Measurements from ENCODE around the gene DNAJC3.

The DNAJC3 gene

DNA sequence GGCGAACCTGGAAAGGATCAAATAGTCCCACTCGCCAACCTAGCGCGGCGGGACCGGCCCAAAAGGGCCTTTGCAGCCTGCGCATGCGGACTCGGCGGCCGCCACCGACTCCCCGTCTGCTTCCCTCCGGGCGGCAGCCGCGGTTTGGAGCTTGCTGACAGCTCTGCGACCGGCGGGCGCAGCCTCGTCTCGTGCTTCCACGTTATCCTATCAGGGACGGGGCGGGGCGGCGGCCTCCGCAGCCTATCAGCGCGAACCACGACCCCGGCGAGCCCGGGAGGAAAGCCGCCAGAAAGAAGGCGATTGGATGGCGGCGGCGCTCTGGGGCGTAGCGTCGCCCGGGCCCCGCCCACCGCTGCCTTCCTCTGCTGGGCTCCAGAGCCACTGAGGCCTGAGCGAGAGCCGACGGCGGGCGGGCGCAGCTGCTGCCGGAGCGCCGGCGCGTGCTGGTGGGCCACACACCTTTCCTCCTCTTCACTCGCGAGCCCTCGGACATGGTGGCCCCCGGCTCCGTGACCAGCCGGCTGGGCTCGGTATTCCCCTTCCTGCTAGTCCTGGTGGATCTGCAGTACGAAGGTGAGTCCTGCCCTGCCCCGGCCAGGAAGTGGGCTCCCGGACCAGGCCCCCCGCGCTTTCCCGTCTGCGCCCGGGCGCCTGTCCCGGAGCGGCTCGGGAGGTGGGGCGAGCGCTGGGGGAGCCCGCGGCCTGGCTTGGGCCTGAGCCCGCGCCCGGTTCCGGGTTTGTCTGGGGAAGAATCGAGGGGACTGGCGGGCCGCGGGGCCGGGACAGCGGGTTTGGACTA lies at the start of gene DNAJC3:
TSS of gene DNAJC3 (plus strand) at position 378 of the 802 bp plus-strand sequence. CDS start at position 495, 117 bp downstream.
- peak within 1 kb of the TSS; percentile 95 for H3K27ac ChIP-seq
- no peak for TF ChIP-seq Cebpa-rat (IDR thresholded peaks at IDR 0.05)
- H3K9me3 ChIP-seq = peaks cover 29% of the 10 kb centered on the region
- peak within 1 kb of the TSS; percentile 90 for H3K4me2 ChIP-seq
- peaks cover 23% of the 10 kb centered on the region; the same call in 1 of the 2 replicates for H4K20me1 ChIP-seq
- peaks cover 27% of the 10 kb centered on the region for H3K4me1 ChIP-seq
- H3K4me3 ChIP-seq = peak within 1 kb of the TSS; percentile 96
- H3K27me3 ChIP-seq = no peaks in the 10 kb centered on the region
- H3K9ac ChIP-seq = peak within 1 kb of the TSS; percentile 97
- peaks cover 10% of the 10 kb centered on the region for H3K36me3 ChIP-seq

DNA sequence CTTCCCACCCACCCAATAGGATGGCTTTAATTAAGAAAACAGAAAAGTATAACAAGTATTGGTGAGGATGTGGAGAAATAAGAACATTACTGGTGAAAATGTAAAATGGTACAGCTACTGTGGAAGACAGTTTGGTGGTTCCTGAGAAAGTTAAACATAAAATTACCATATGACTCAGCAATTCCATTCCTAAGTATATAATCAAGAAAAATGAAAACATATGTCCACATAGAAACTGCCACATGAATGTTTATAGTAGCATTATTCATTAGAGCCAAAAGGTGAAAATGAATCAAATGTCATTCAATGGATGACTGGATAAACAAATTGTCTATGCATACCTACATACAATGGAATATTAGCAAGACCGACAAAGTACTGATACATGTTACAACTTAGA lies 49.3 kb upstream of the DNAJC3 start:
- Histone ChIP-seq H3K27me3 (no peaks in the 10 kb centered on the region), H3K4me3 (no peak overlapping the region), H4K20me1 (no peaks in the 10 kb centered on the region), H3K27ac (no peak overlapping the region), H3K4me1 (no peaks in the 10 kb centered on the region), H3K4me2 (no peak overlapping the region), H3K9me3 (no peaks in the 10 kb centered on the region), H3K9ac (no peak overlapping the region), H3K36me3 (no peaks in the 10 kb centered on the region)
- TF ChIP-seq Cebpa-rat (IDR thresholded peaks at IDR 0.05) = no peak

DNA sequence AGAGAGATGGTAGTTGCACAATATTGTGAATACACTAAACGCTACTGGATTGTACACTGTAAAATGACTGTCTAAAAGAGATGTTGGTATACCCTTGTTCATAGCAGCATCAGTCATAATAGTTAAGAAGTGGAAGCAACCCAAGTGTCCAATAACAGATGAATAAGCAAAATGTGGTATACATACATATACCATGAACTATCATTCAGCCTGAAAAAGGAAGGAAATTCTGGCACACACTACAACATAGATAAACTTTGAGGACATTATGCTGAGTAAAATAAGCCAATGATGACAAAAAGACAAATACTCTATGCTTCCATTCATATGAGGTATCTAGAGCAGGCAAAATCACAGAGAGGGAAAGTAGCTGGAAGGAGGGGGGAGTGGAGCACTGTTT lies 48.5 kb upstream of the DNAJC3 start:
- no peak overlapping the region for H3K27ac ChIP-seq
- no peaks in the 10 kb centered on the region for H3K36me3 ChIP-seq
- TF ChIP-seq Cebpa-rat (IDR thresholded peaks at IDR 0.05) = no peak
- H3K27me3 ChIP-seq = no peaks in the 10 kb centered on the region
- no peak overlapping the region for H3K4me2 ChIP-seq
- no peaks in the 10 kb centered on the region for H3K4me1 ChIP-seq
- H3K9ac ChIP-seq = no peak overlapping the region
- H4K20me1 ChIP-seq = no peaks in the 10 kb centered on the region
- H3K9me3 ChIP-seq = no peaks in the 10 kb centered on the region
- no peak overlapping the region for H3K4me3 ChIP-seq

DNA sequence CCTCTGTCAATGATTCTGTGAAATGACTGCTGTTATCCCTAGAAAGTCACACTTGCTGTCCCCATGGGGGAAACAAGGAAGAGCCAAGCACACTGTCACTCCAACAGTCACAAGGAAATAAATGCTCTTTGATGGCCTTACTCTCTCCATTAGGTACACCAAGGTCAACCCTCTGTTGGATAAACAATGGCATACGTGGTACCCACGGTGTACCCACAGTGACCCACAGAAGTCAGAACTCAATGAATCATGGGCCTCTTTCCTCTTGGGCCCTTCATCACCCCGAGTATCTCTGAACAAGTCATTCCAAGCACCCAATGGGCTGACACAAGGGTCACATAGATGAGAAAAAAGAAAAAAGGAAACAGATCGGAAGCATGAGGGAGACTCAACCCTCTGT lies 47.9 kb upstream of the DNAJC3 start:
- H3K27ac ChIP-seq = no peak overlapping the region
- H3K9me3 ChIP-seq = no peaks in the 10 kb centered on the region
- H3K36me3 ChIP-seq = no peaks in the 10 kb centered on the region
- H3K9ac ChIP-seq = no peak overlapping the region
- no peaks in the 10 kb centered on the region for H4K20me1 ChIP-seq
- TF ChIP-seq Cebpa-rat (IDR thresholded peaks at IDR 0.05) = no peak
- H3K4me1 ChIP-seq = no peaks in the 10 kb centered on the region
- no peak overlapping the region for H3K4me2 ChIP-seq
- H3K27me3 ChIP-seq = no peaks in the 10 kb centered on the region
- H3K4me3 ChIP-seq = no peak overlapping the region

GRCh38 chr13:95630593-95630992 lies 46.3 kb upstream of the DNAJC3 start:
- Histone ChIP-seq H3K9ac (no peak overlapping the region), H4K20me1 (no peaks in the 10 kb centered on the region)
- TF ChIP-seq Cebpa-rat (IDR thresholded peaks at IDR 0.05) = no peak

DNA sequence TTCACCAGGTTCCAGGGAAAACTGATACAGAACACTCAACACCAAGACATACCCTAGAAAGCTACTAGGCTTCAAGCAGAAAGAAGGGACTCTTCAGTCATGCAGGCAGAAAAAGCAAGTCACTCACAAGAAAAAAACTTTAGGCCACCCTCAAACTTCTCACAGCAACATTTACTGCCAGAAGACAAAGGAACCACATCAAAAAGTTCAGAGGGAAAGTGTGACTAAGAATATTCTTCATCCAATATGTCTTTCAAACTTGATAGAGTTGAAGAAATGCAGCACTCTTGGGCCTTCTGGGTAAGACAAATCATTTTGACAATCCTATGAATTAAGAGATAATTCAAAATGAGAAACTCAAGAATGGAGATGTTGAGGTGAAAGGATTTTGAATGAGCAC lies 40.1 kb upstream of the DNAJC3 start:
- H3K27ac ChIP-seq = no peak overlapping the region

More at GRCh38 chr13:95630593-95630992, 46.3 kb upstream of the DNAJC3 start:
- no peak overlapping the region for H3K4me2 ChIP-seq
- H3K4me1 ChIP-seq = no peaks in the 10 kb centered on the region
- H3K36me3 ChIP-seq = no peaks in the 10 kb centered on the region
- no peaks in the 10 kb centered on the region for H3K9me3 ChIP-seq
- no peak overlapping the region for H3K27ac ChIP-seq
- H3K4me3 ChIP-seq = no peak overlapping the region
- no peaks in the 10 kb centered on the region for H3K27me3 ChIP-seq

DNA sequence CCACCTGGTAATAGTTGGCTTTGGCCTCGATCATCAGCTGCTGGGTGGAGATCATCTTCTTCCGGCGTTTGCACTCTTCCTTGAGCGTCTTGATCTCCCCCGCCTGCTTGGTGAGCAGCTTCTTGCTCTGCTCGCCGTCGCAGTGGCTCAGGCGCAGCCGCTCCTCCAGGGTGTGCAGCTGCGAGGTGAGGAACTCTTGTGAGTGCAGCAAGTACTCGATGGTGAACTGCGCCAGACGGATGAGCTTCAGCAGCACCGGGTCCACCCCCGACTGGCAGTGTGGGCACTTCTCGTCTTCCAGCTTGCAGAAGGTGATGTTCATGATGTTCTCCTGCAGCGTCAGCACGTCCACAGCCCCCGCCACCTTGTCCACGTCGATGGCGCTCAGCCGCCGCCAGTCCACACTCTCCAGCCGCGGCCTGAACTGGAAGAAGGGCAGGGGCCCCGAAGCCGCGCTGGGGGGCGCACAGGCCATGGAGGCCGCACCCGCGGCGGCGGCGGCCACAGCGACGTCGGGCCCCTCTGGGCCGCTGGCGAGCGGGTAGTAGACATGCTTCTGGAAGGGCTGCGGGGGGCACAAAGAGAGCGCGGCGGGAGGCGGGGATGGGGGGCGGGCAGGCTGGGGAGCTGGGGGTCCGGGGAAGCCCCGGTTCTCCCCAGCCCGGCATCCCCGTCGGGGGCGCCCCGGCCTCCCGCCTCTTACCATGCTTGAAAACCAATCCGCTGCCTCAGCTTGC lies 35.5 kb upstream of the DNAJC3 start:
- Histone ChIP-seq H3K4me2 (no peak overlapping the region), H3K9me3 (peaks cover 20% of the 10 kb centered on the region), H3K27me3 (no peaks in the 10 kb centered on the region), H3K36me3 (no peaks in the 10 kb centered on the region), H3K27ac (no peak overlapping the region), H3K4me1 (no peaks in the 10 kb centered on the region), H3K4me3 (no peak overlapping the region), H4K20me1 (no peaks in the 10 kb centered on the region), H3K9ac (no peak overlapping the region)
- no peak for TF ChIP-seq Cebpa-rat (IDR thresholded peaks at IDR 0.05)

More for the DNA sequence above, 40.1 kb upstream of the DNAJC3 start:
- no peak overlapping the region for H3K9ac ChIP-seq
- H3K9me3 ChIP-seq = peaks cover 5% of the 10 kb centered on the region
- H4K20me1 ChIP-seq = no peaks in the 10 kb centered on the region
- H3K4me1 ChIP-seq = no peaks in the 10 kb centered on the region
- TF ChIP-seq Cebpa-rat (IDR thresholded peaks at IDR 0.05) = no peak
- H3K4me3 ChIP-seq = no peak overlapping the region
- H3K4me2 ChIP-seq = no peak overlapping the region
- no peaks in the 10 kb centered on the region for H3K36me3 ChIP-seq
- H3K27me3 ChIP-seq = no peaks in the 10 kb centered on the region

DNA sequence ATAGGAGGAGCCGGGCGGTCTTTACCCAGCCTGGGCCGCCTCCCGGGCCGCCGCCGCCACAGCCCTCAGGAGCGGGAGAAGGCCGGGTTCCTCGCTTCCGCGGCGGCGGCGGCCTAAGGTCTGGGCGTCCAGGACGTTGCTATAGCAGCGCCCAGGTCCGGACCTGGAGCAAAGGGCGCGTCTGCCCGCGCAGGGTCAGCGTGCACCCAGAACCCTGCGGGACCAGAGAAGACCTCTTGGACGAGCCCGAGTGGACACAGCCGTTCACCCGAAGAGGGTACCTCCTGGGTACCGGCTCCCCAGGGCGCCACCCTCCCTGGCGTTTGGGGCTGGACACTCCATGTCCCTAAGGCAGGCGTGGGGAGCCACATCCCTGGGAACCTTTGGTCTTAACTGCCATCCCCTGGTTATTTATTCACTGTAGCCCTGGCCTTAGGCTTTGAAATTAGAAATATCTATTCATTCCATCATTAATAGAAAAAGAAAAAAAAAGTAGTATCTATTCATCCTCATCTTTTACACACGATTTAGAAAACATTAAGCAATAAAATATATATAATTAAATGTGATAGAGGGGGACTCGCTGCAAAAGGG lies 34.8 kb upstream of the DNAJC3 start:
- H3K9me3 ChIP-seq = peaks cover 20% of the 10 kb centered on the region
- no peak overlapping the region for H3K4me3 ChIP-seq
- TF ChIP-seq Cebpa-rat (IDR thresholded peaks at IDR 0.05) = no peak
- no peak overlapping the region for H3K27ac ChIP-seq
- no peaks in the 10 kb centered on the region for H4K20me1 ChIP-seq
- no peak overlapping the region for H3K9ac ChIP-seq
- H3K4me1 ChIP-seq = no peaks in the 10 kb centered on the region
- no peak overlapping the region for H3K4me2 ChIP-seq
- H3K36me3 ChIP-seq = no peaks in the 10 kb centered on the region
- no peaks in the 10 kb centered on the region for H3K27me3 ChIP-seq

DNA sequence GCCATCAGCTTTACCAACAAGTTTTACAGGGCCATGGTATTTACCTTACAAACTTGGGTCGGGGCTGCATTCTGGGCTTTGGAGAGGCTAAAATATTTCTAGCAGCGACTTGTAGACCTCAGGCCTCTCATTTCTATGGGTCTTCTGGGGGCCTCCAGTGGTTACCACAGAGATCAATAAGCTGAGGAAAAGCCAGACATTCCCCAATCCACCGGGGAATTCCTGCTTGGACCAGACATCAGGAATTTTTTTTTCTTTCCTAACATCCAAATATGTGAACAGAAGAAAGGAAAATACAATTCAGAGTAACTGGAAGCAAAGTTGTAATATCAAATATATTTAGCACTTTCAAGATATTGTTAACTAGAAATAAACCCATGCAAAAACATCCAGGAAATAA lies 33.9 kb upstream of the DNAJC3 start:
- H3K27ac ChIP-seq = no peak overlapping the region

DNA sequence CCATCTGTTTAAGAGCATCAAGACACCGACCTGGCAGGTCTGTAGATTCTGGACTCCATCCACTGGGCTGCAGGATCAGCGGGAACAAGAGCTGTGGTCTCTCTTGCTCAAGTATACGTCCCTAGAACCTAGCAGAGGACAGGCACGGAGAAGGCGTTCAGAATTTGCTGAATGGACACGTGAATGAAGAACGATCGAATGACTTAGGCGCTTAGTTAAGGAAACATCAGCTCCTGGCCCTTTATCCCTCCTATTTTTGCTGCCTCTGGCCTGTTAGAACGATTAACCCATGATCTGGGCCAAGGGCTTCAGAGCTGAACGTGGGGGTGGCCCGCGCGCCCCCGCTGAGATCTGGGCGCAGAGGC lies 33.4 kb upstream of the DNAJC3 start:
- Histone ChIP-seq H3K9ac (no peak overlapping the region), H4K20me1 (no peaks in the 10 kb centered on the region), H3K27ac (no peak overlapping the region), H3K36me3 (no peaks in the 10 kb centered on the region), H3K4me2 (no peak overlapping the region), H3K27me3 (no peaks in the 10 kb centered on the region), H3K9me3 (peaks cover 20% of the 10 kb centered on the region), H3K4me3 (no peak overlapping the region), H3K4me1 (no peaks in the 10 kb centered on the region)
- no peak for TF ChIP-seq Cebpa-rat (IDR thresholded peaks at IDR 0.05)

More for the DNA sequence above, 33.9 kb upstream of the DNAJC3 start:
- TF ChIP-seq Cebpa-rat (IDR thresholded peaks at IDR 0.05) = no peak
- H3K4me3 ChIP-seq = no peak overlapping the region
- no peak overlapping the region for H3K4me2 ChIP-seq
- H4K20me1 ChIP-seq = no peaks in the 10 kb centered on the region
- no peak overlapping the region for H3K9ac ChIP-seq
- H3K27me3 ChIP-seq = no peaks in the 10 kb centered on the region
- peaks cover 20% of the 10 kb centered on the region for H3K9me3 ChIP-seq
- no peaks in the 10 kb centered on the region for H3K36me3 ChIP-seq
- H3K4me1 ChIP-seq = no peaks in the 10 kb centered on the region
